Colonic mucosa (tissue), 4 donors: ENCODE measurements around the gene SLC17A7. TPM values are rescaled to one million over a fixed set of nuclear protein-coding genes. Genes with fewer than 3 reads are reported as not detected.

Source experiments
- DNase-seq: peaks from one replicate; pipeline ENCODE4 v3.0.0-alpha.2; 2020
- H3K27ac ChIP-seq: fragments of 200-600 bp; one replicate; pipeline ENCODE4 v1.8.0; 2021
- H3K27me3 ChIP-seq: fragments of 200-600 bp; one replicate; pipeline ENCODE4 v1.8.0; 2021
- H3K36me3 ChIP-seq: fragments of 200-600 bp; one replicate; pipeline ENCODE4 v1.8.0; 2021
- H3K4me1 ChIP-seq: fragments of 200-600 bp; one replicate; pipeline ENCODE4 v1.8.0; 2021; ENCODE audit warnings: mild to moderate bottlenecking
- H3K4me3 ChIP-seq: fragments of 200-600 bp; one replicate; pipeline ENCODE4 v1.8.0; 2021
- H3K9ac ChIP-seq, 2 donors: one replicate each; pipeline ENCODE4 v1.7.0; 2013; ENCODE audit warnings: control low read depth in 2 of 2, low read depth in 2 of 2, low read length in 2 of 2
- H3K9me3 ChIP-seq: fragments of 200-600 bp; one replicate; pipeline ENCODE4 v1.8.0; 2021
- CTCF ChIP-seq: fragments of 200-600 bp; IDR thresholded peaks from one replicate; pipeline ENCODE4 v1.8.0; 2022; ENCODE audit warnings: antibody characterized with exemption, mild to moderate bottlenecking
- intact Hi-C: fragments of 100-400 bp; cut with DNase I; formaldehyde crosslinking; loops from one replicate; pipeline ENCODE4 v1.14.1; 2022
- total RNA-seq, 2 donors: library from RNA; stranded (reverse); fragmentation: NEBNext Ultra II Directional in 1 of 2; extraction: Animal tissue kit (Norgen Biotek cat#: 25700) in 1 of 2; gene quantifications; one replicate each; pipeline ENCODE4 v1.2.1, GENCODE V29; 2021
- donor health status: healthy.
- donor health status: DM: no; HTN: no; CAD: no.
- donor health status: DM: no; HTN: no; CAD: no.

Gene SLC17A7
- total RNA-seq, 2 donors from 2014 or later, result 0.21 to 0.25 TPM

- H3K4me1 ChIP-seq, result no peaks in the 10 kb centered on the region
- H3K36me3 ChIP-seq, result no peaks in the 10 kb centered on the region
- no peak for DNase-seq
- no peak overlapping the region for H3K4me3 ChIP-seq
- no peak overlapping the region for H3K27ac ChIP-seq
- H3K9me3 ChIP-seq, result no peaks in the 10 kb centered on the region
- intact Hi-C loops, result no loop called here
- no peaks in the 10 kb centered on the region for H3K27me3 ChIP-seq
- no peak for TF ChIP-seq CTCF
- H3K9ac ChIP-seq, result no peak overlapping the region
These were observed 41.3 kb downstream of the SLC17A7 start for GRCh38 chr19:49400029-49400428.

- H3K9me3 ChIP-seq, result no peaks in the 10 kb centered on the region
- no peak for TF ChIP-seq CTCF
- no peak for DNase-seq
- intact Hi-C loops, result no loop called here
- H3K36me3 ChIP-seq, result no peaks in the 10 kb centered on the region
- H3K27ac ChIP-seq, result no peak overlapping the region
- no peaks in the 10 kb centered on the region for H3K27me3 ChIP-seq
- H3K4me1 ChIP-seq, result no peaks in the 10 kb centered on the region
- H3K4me3 ChIP-seq, result no peak overlapping the region
- no peak overlapping the region for H3K9ac ChIP-seq
These were observed 42.4 kb downstream of the SLC17A7 start for GRCh38 chr19:49398931-49399330.

- TF ChIP-seq CTCF, result no peak
- H3K36me3 ChIP-seq, result no peaks in the 10 kb centered on the region
- no peak overlapping the region for H3K9ac ChIP-seq
- H3K4me3 ChIP-seq, result no peak overlapping the region
- no peaks in the 10 kb centered on the region for H3K4me1 ChIP-seq
- H3K27ac ChIP-seq, result no peak overlapping the region
- intact Hi-C loops, result no loop called here
- no peaks in the 10 kb centered on the region for H3K9me3 ChIP-seq
- no peaks in the 10 kb centered on the region for H3K27me3 ChIP-seq
- no peak for DNase-seq
These were observed 43.2 kb downstream of the SLC17A7 start for GRCh38 chr19:49398001-49398615.

GRCh38 chr19:49396738-49397505 is 44.4 kb downstream of the SLC17A7 start:
- H3K36me3 ChIP-seq, result no peaks in the 10 kb centered on the region
- H3K27ac ChIP-seq, result no peak overlapping the region
- no peak for DNase-seq
- no peaks in the 10 kb centered on the region for H3K27me3 ChIP-seq
- intact Hi-C loops, result no loop called here
- no peak overlapping the region for H3K4me3 ChIP-seq
- H3K4me1 ChIP-seq, result no peaks in the 10 kb centered on the region
- no peak for TF ChIP-seq CTCF
- no peak overlapping the region for H3K9ac ChIP-seq
- no peaks in the 10 kb centered on the region for H3K9me3 ChIP-seq

GRCh38 chr19:49395581-49396407 is 45.5 kb downstream of the SLC17A7 start:
- H3K27me3 ChIP-seq, result no peaks in the 10 kb centered on the region
- H3K4me3 ChIP-seq, result no peak overlapping the region
- H3K4me1 ChIP-seq, result no peaks in the 10 kb centered on the region
- no peak for DNase-seq
- no peak overlapping the region for H3K27ac ChIP-seq
- no peaks in the 10 kb centered on the region for H3K36me3 ChIP-seq
- intact Hi-C loops, result no loop called here
- H3K9ac ChIP-seq, result no peak overlapping the region
- TF ChIP-seq CTCF, result no peak
- no peaks in the 10 kb centered on the region for H3K9me3 ChIP-seq
